IPS DF 6.9 (cell line): ENCODE data around the gene XXYLT1.

Experiments used
- DNase-seq: peaks from one replicate; pipeline ENCODE4 v3.0.0-alpha.2; 2013; ENCODE audit warnings: low read depth, low spot score
- H3K27ac ChIP-seq: one replicate; pipeline ENCODE4 v1.5.1; 2013; ENCODE audit warnings: low read length, control low read depth
- H3K27me3 ChIP-seq: 2 replicates; pipeline ENCODE4 v1.6.1; 2013; ENCODE audit warnings: mild to moderate bottlenecking, low read length; ENCODE audit not compliant: control insufficient read depth, insufficient read depth
- H3K36me3 ChIP-seq: 2 replicates; pipeline ENCODE4 v1.6.1; 2013; ENCODE audit warnings: low read length; ENCODE audit not compliant: control insufficient read depth, insufficient read depth
- H3K4me1 ChIP-seq: 2 replicates; pipeline ENCODE4 v1.6.1; 2013; ENCODE audit warnings: low read length; ENCODE audit not compliant: control insufficient read depth, insufficient read depth
- H3K4me3 ChIP-seq: 2 replicates; pipeline ENCODE4 v1.5.1; 2013; ENCODE audit warnings: mild to moderate bottlenecking, low read length
- H3K9me3 ChIP-seq: 2 replicates; pipeline ENCODE4 v1.6.1; 2013; ENCODE audit warnings: low read length, inconsistent platforms; ENCODE audit not compliant: control insufficient read depth, insufficient read depth
- WGBS: extraction: QIAGEN DNeasy Blood & Tissue Kit; methylation state at CpG from one replicate; pipeline ENCODE4 v1.1.7; 2013; ENCODE audit warnings: mixed read lengths, missing lambda C conversion rate; ENCODE audit not compliant: insufficient read length, insufficient coverage; 5-methylcytosine and 5-hydroxymethylcytosine counted together

The XXYLT1 gene

DNA sequence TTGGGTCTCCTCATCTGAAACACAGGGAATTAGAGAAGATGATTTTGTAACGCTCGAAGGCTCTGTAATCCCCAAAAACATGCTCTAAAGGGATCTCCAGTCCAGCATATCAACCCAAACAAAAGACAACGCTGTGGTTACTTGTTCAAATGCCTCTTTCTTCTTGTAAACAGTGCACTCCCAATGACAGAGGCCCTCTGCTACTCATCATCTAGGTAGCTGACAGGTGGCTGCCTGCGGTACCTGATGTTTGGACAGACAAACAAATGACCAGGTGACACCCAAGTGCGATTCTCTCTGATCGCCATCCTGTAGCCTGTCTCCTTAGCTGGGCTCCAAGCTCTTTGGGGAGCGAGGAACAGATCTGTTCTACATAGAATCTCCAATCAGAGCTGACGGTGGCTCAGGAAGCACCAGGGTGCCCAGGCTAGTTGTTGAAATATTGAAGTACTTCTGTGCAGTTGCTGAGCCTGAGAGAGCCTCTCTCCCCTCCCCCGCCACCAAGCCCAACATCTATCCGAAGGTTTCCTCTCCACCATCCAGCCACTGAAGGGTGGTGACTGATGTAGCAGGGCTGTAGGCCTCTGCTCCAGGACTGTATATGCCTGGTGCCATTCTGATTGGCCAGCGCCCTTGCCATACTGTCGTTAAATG, 238.7 kb downstream of the XXYLT1 start:
- no peak overlapping the region for H3K27ac ChIP-seq
- H3K27me3 ChIP-seq = no peaks in the 10 kb centered on the region
- no peaks in the 10 kb centered on the region; the same call in 1 of the 2 replicates for H3K4me1 ChIP-seq
- no CpG with 5 or more reads among the region's 12 CpGs for WGBS
- no peak overlapping the region for H3K4me3 ChIP-seq
- no peak for DNase-seq
- H3K9me3 ChIP-seq = no peaks in the 10 kb centered on the region
- no peaks in the 10 kb centered on the region for H3K36me3 ChIP-seq

DNA sequence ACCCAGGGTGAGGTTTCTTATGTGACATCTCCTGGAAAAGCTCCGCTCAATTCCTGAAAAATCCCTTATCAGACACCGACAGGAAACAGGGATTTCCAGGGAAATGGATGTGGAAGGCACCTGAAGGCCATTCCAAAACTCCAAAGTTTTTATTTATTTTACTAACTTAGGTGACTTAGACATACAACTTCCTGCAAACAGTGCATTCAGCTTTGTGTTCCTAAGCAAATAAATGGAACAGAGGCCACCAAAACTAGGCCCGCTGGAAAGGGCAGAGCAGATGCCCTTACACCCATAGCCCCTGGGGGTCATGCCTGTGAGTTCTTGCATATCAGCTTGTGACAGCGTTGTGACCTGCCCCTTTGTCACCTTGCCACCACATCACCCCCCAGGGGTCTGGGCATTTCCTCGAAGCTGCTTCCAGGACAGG, 239.4 kb downstream of the XXYLT1 start:
- no CpG with 5 or more reads among the region's 5 CpGs for whole genome bisulfite sequencing
- Histone ChIP-seq H3K27ac (no peak overlapping the region), H3K36me3 (no peaks in the 10 kb centered on the region), H3K27me3 (no peaks in the 10 kb centered on the region), H3K4me1 (no peaks in the 10 kb centered on the region; the same call in 1 of the 2 replicates), H3K9me3 (no peaks in the 10 kb centered on the region), H3K4me3 (no peak overlapping the region)
- DNase-seq = no peak

DNA sequence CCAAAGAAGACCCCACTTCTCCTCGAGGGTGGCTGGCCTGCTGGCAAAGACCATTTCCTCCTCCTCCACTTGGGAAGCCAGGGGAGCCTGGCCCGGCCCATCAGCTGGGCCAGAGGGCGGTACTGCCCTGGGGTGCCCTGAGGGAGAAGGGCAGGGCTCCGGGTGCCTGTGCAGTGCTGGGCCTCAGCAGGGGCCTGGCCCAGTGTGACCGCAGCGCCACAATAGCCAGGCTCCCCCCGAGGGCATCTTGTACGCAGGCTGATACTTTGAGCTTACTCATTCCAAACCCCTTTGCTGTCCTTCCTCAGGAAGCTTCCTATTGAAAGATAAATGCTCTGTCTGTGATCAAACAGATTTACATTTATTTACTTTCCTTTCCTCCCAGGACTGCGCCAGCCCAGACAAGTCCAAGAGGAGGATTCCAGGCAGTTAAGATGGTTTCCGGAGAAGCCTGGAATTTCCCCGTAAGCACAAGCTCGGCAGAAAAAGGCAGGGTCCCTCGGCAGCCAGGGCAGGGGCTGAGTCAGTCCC, 240.1 kb downstream of the XXYLT1 start:
- H3K4me3 ChIP-seq = no peak overlapping the region

DNA sequence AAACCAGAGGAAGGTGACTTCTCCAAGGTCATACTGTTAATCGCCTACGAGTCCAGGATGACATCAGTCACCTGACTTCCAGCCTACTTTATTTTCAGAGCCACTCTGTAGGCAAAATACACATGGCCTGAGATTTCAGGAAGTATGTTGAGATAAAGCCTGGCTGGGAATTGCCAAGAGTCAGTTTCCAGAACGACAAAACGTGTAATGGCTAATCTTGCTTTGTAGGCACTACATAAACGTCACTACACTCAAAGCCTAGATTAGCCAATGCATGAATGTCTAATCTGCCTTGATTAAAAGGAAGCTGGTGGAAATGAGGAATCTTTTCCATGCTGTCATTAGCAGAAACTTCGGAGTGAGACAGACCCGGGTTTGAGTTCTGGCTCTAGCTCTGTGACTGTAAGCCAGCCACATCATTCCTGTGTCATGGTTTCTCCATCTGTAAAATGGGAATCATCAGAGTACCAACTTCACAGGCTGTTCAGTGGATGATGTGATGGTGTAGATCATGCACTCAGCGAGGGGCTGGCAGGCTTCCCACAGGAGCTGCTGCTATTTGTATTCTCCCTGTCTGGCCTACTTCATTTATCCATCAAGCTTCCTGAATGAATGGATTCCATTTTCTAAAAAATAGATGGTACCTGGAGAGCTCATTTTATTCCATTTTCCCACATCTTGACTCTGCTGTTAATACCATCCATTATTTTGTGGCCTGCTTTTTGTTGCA, 241.9 kb downstream of the XXYLT1 start:
- H3K9me3 ChIP-seq = no peaks in the 10 kb centered on the region
- DNase-seq = no peak
- WGBS = no CpG with 5 or more reads among the region's 8 CpGs
- no peak overlapping the region for H3K4me3 ChIP-seq
- H3K4me1 ChIP-seq = no peaks in the 10 kb centered on the region
- H3K27ac ChIP-seq = no peak overlapping the region
- H3K27me3 ChIP-seq = no peaks in the 10 kb centered on the region
- H3K36me3 ChIP-seq = no peaks in the 10 kb centered on the region

More for the DNA sequence above, 240.1 kb downstream of the XXYLT1 start:
- no peaks in the 10 kb centered on the region for H3K9me3 ChIP-seq
- H3K4me1 ChIP-seq = no peaks in the 10 kb centered on the region
- WGBS = no CpG with 5 or more reads among the region's 13 CpGs
- H3K36me3 ChIP-seq = no peaks in the 10 kb centered on the region
- no peak for DNase-seq
- no peak overlapping the region for H3K27ac ChIP-seq
- H3K27me3 ChIP-seq = no peaks in the 10 kb centered on the region

DNA sequence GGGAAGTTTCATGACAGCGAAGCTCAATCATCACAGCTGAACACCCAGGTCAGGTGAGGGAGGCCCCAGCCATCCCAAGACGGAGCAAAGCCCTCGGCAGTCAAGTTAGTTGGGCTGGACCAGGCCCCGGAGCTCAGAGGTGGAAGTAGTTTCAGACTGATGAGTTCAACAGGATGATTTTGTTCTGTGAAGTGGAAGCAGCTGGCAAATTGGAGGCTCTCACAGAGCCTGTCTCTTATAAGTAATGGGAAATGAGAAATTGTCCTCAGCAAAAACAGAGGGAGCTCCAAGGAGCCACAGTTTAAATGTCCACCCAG, 245.1 kb downstream of the XXYLT1 start:
- WGBS = no CpG with 5 or more reads among the region's 4 CpGs
- Histone ChIP-seq H3K4me1 (no peaks in the 10 kb centered on the region), H3K4me3 (no peak overlapping the region), H3K27ac (no peak overlapping the region), H3K9me3 (no peaks in the 10 kb centered on the region), H3K27me3 (no peaks in the 10 kb centered on the region), H3K36me3 (no peaks in the 10 kb centered on the region)
- DNase-seq = no peak

DNA sequence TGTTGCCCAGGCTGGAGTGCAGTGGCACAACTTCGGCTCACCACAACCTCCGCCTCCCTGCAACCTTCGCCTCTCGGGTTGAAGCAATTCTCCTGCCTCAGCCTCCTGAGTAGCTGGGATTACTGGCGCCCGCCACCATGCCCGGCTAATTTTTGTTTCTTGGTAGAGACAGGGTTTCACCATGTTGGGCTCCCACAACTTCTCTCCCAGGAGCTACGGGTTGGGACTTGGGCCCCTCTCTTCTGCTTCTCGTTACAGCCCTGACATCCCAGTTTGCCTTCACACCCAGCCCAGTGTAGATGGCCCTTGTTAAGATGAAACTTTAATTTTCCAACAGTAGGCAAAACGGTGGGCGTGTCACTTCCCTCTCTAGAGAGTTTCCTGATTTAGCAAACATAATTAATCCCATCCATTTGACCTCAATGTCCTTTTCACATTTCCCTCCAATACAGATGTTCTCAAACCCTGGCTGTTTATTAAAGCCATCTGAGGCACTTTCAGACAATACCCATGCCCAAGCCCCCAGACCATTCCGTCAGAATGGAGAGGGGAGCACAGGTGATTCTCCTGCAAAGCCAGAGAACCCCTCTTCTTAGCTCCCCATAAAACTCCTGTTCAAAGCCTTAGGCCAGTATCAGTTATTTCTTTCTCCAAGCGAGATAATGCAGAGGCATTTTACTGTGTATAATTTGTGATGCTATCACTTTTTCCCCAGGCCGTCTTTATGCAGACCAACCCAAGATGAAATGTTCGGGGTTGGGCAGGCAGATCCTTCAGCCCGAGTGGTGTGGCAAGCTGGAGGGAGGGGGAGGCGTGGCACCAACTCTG, 245.7 kb downstream of the XXYLT1 start:
- no peak overlapping the region for H3K4me3 ChIP-seq
- no peak for DNase-seq
- H3K36me3 ChIP-seq = no peaks in the 10 kb centered on the region
- H3K27ac ChIP-seq = no peak overlapping the region
- no peaks in the 10 kb centered on the region for H3K9me3 ChIP-seq
- no peaks in the 10 kb centered on the region for H3K4me1 ChIP-seq
- no peaks in the 10 kb centered on the region for H3K27me3 ChIP-seq
- no CpG with 5 or more reads among the region's 17 CpGs for WGBS

DNA sequence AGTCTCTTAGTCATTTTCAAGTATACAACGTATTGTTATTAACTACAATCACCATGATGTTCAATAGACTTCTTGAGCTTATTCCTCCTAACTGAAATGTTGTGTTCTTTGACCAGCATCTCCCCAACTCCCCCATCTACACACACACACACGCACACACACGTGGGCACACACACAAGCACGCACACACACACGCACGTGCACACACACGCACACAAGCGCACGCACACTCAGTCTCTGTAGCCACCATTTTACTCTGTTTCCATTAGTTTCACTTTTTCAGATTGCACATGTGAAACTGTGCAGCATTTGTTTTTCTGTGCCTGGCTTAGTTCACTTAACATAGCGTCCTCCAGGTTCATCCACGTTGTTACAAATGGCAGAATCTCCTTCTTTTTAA, 247.0 kb downstream of the XXYLT1 start:
- DNase-seq = no peak
- Histone ChIP-seq H3K4me1 (no peaks in the 10 kb centered on the region), H3K27me3 (no peaks in the 10 kb centered on the region), H3K4me3 (no peak overlapping the region), H3K36me3 (no peaks in the 10 kb centered on the region), H3K27ac (no peak overlapping the region), H3K9me3 (no peaks in the 10 kb centered on the region)
- no CpG with 5 or more reads among the region's 11 CpGs for WGBS

DNA sequence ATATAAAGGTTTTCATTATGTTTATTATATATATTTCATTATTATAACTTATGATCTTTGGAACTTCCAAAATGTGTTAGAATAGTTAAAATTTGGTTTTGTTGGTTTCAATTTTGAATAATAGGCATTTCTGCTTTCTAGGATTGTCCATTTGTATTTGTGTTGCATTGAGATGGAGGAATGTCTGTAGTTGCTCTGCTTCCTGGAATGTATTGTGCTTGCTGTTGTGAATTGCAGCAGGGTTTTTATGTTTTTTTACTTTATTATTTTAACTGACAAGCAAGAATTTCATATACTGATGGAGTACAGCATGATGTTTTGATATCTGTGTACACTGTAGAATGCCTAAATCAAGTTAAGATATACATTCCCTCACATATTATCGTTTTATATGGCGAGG, 247.4 kb downstream of the XXYLT1 start:
- no peak for DNase-seq
- Histone ChIP-seq H3K4me1 (no peaks in the 10 kb centered on the region), H3K4me3 (no peak overlapping the region), H3K27me3 (no peaks in the 10 kb centered on the region), H3K9me3 (no peaks in the 10 kb centered on the region), H3K27ac (no peak overlapping the region), H3K36me3 (no peaks in the 10 kb centered on the region)
- WGBS = no CpG with 5 or more reads among the region's 2 CpGs

DNA sequence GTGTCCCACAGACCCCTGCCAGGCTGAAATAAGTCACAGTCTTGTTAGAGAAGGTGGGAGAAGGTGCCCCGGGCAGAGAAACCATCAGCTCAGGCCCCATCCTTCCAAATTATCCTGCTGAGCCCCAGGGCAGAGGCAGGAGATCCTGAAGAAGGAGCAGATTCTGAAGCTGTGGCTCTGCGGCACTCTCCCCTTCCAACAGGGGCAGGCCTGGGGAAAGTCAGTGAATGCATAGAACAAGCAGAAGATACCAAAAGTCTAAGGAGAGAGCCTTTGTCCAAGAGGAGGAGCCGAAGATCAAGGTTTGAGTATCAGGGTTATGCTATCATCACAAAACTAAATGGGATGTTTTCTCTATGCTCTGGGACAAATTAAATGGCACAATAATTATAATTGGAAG, 249.3 kb downstream of the XXYLT1 start:
- H3K4me3 ChIP-seq = no peak overlapping the region
- WGBS = no CpG with 5 or more reads among the region's 3 CpGs
- H3K4me1 ChIP-seq = no peaks in the 10 kb centered on the region
- H3K9me3 ChIP-seq = no peaks in the 10 kb centered on the region
- no peak for DNase-seq
- H3K27ac ChIP-seq = no peak overlapping the region
- H3K36me3 ChIP-seq = no peaks in the 10 kb centered on the region
- H3K27me3 ChIP-seq = no peaks in the 10 kb centered on the region

DNA sequence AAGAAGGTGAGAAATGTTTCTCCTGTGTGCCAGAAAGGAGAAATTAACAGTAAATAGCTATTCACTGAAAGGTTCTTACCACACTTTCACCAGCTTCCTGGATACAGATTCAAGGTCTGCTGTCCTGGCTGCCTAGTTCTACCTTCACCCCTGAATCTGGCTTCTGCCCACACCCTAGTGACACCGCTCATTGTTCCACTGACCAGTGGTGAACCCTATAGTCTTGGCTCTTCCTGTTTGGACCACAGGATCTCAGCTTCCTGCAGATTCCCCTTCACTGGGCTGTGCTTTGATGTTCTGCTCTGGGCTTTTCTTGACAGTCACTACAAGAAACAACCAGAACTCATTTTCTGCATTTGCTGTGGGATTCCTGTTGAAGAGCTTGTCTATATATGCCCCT, 250.0 kb downstream of the XXYLT1 start:
- no peak overlapping the region for H3K4me3 ChIP-seq
- no peak for DNase-seq
- no CpG with 5 or more reads among the region's 1 CpG for WGBS
- H3K27ac ChIP-seq = no peak overlapping the region
- no peaks in the 10 kb centered on the region for H3K27me3 ChIP-seq
- H3K9me3 ChIP-seq = no peaks in the 10 kb centered on the region
- H3K4me1 ChIP-seq = no peaks in the 10 kb centered on the region
- no peaks in the 10 kb centered on the region for H3K36me3 ChIP-seq
